SK-N-SH (cell line): Measurements from ENCODE around the gene LCNL1. TPM values are rescaled to one million over a fixed set of nuclear protein-coding genes. Genes with fewer than 3 reads are reported as not detected.

ENCODE experiments used
- CTCF ChIA-PET: fragments of 300-600, 350-600 bp; formaldehyde crosslinking; extraction: SDS; loops from one replicate; lab custom pipeline; 2021; lab: Yijun Ruan, JAX
- POLR2A ChIA-PET: fragments of 350-600 bp; sonication (Branson Sonifier 250); formaldehyde crosslinking; extraction: SDS; loops from one replicate; lab custom pipeline; 2020; ENCODE audit warnings: antibody characterized with exemption, inconsistent platforms; lab: Yijun Ruan, JAX
- DNase-seq: peaks from one replicate; pipeline ENCODE4 v3.0.0; 2012
- H2AFZ ChIP-seq: fragments of 200-600 bp; sonication (generic); 2 replicates; pipeline ENCODE4 v1.8.1; 2016; ENCODE audit warnings: antibody characterized with exemption, mild to moderate bottlenecking, low read depth
- H3F3A ChIP-seq: fragments of 200-600 bp; sonication (generic); replicated peaks from 2 replicates; pipeline ENCODE3; 2016; ENCODE audit warnings: antibody characterized with exemption, mild to moderate bottlenecking; ENCODE audit not compliant: insufficient read depth
- H3K27ac ChIP-seq, 2 experiments: fragments of 200-500 bp in 1 of 2; fragments of 200-600 bp in 1 of 2; sonication (Bioruptor generic) in 1 of 2; sonication (generic), shearing (Covaris generic) in 1 of 2; 2 replicates each; pipeline versions ENCODE4 v1.5.1 to v1.6.1; 2014 to 2016; ENCODE audit warnings: low read depth in 2 of 2, inconsistent platforms in 1 of 2, low read length in 1 of 2, mild to moderate bottlenecking in 1 of 2, mixed read lengths in 1 of 2
- H3K27me3 ChIP-seq: fragments of 200-600 bp; sonication (generic), shearing (Covaris generic); 2 replicates; pipeline ENCODE4 v1.6.1; 2016; ENCODE audit warnings: mixed run types; ENCODE audit not compliant: insufficient read depth
- H3K36me3 ChIP-seq, 2 experiments: fragments of 200-500 bp in 1 of 2; fragments of 200-600 bp in 1 of 2; sonication (Bioruptor generic) in 1 of 2; sonication (generic) in 1 of 2; replicated peaks in 1 of 2; 2 replicates each; pipeline versions ENCODE3 to v1.5.1; 2014 to 2016; ENCODE audit warnings: low read length in 1 of 2, mild to moderate bottlenecking in 1 of 2; ENCODE audit not compliant: insufficient read depth in 2 of 2, control insufficient read depth in 1 of 2
- H3K4me1 ChIP-seq, 2 experiments: fragments of 200-500 bp in 1 of 2; fragments of 200-600 bp in 1 of 2; sonication (Bioruptor generic) in 1 of 2; sonication (generic), shearing (Covaris generic) in 1 of 2; 2 replicates each; pipeline versions ENCODE4 v1.5.1 to v1.6.1; 2014 to 2016; ENCODE audit warnings: low read depth in 1 of 2, low read length in 1 of 2, mixed run types in 1 of 2; ENCODE audit not compliant: insufficient read depth in 2 of 2, control insufficient read depth in 1 of 2
- H3K4me2 ChIP-seq: fragments of 200-600 bp; sonication (generic), shearing (Covaris generic); 2 replicates; pipeline ENCODE4 v1.6.1; 2017; ENCODE audit warnings: mixed run types
- H3K4me3 ChIP-seq, 2 experiments: fragments of 200-500 bp in 1 of 2; fragments of 200-600 bp in 1 of 2; sonication (Bioruptor generic) in 1 of 2; sonication (generic), shearing (Covaris generic) in 1 of 2; 2 replicates each; pipeline versions ENCODE4 v1.5.1 to v1.8.1; 2014 to 2016; ENCODE audit warnings: low read depth in 2 of 2, inconsistent platforms in 1 of 2, low read length in 1 of 2, mild to moderate bottlenecking in 1 of 2, mixed read lengths in 1 of 2, moderate library complexity in 1 of 2
- H3K79me2 ChIP-seq: fragments of 200-600 bp; sonication (generic); 2 replicates; pipeline ENCODE4 v1.8.1; 2017; ENCODE audit warnings: mild to moderate bottlenecking; ENCODE audit not compliant: insufficient read depth
- H3K9ac ChIP-seq: fragments of 200-600 bp; sonication (generic); 2 replicates; pipeline ENCODE4 v1.6.1; 2017; ENCODE audit warnings: mixed run types
- H3K9me2 ChIP-seq: fragments of 200-600 bp; sonication (generic); 2 replicates; pipeline ENCODE4 v1.6.1; 2017; ENCODE audit warnings: mixed run types
- H3K9me3 ChIP-seq: fragments of 200-600 bp; sonication (generic); 2 replicates; pipeline ENCODE4 v1.6.1; 2017; ENCODE audit warnings: mixed run types, mild to moderate bottlenecking, moderate library complexity
- H4K20me1 ChIP-seq: fragments of 200-600 bp; sonication (generic); 2 replicates; pipeline ENCODE4 v1.6.1; 2017; ENCODE audit warnings: mild to moderate bottlenecking, mixed run types; ENCODE audit not compliant: insufficient read depth
- CHD2 ChIP-seq: fragments of 150-350 bp; IDR thresholded peaks from 2 replicates; pipeline ENCODE4 v1.6.1; 2018; ENCODE audit warnings: low read length; ENCODE audit not compliant: partially characterized antibody
- CTCF ChIP-seq: fragments of 200-600 bp; sonication (generic); IDR thresholded peaks from 2 replicates; pipeline ENCODE4 v1.6.1; 2017; ENCODE audit warnings: antibody characterized with exemption, mild to moderate bottlenecking, moderate library complexity
- ELF1 ChIP-seq: IDR thresholded peaks from 2 replicates; pipeline ENCODE4 v1.4.0; 2012
- FOXJ3 ChIP-seq: sonication (generic); formaldehyde crosslinking; IDR thresholded peaks from 2 replicates; pipeline ENCODE4 v1.5.1; 2020; ENCODE audit warnings: mild to moderate bottlenecking, missing genetic modification reagents
- FOXM1 ChIP-seq: IDR thresholded peaks from 2 replicates; pipeline ENCODE4 v1.4.0; 2012; ENCODE audit warnings: low read depth, mild to moderate bottlenecking
- GATA2 ChIP-seq: sonication (generic); formaldehyde crosslinking; IDR thresholded peaks from 2 replicates; pipeline ENCODE4 v1.5.0; 2020; ENCODE audit warnings: mild to moderate bottlenecking, missing genetic modification reagents
- NRF1 ChIP-seq: IDR thresholded peaks from 2 replicates; pipeline ENCODE4 v1.6.1; 2012; ENCODE audit warnings: low read depth, mild to moderate bottlenecking, low read length
- PBX3 ChIP-seq: IDR thresholded peaks from 2 replicates; pipeline ENCODE4; 2012
- RFX5 ChIP-seq: IDR thresholded peaks from 2 replicates; pipeline ENCODE4 v1.6.1; 2012; ENCODE audit warnings: mild to moderate bottlenecking, improper control_type of control experiment, low read length
- SIN3A ChIP-seq: IDR thresholded peaks from 2 replicates; pipeline ENCODE4 v1.6.1; 2012; ENCODE audit warnings: low read depth, mild to moderate bottlenecking, low read length, moderate library complexity, borderline replicate concordance
- SMC3 ChIP-seq: IDR thresholded peaks from 2 replicates; pipeline ENCODE4 v1.6.1; 2012; ENCODE audit warnings: low read depth, low read length, improper control_type of control experiment
- ZBTB33 ChIP-seq: IDR thresholded peaks from 2 replicates; pipeline ENCODE4 v1.4.0; 2012; ENCODE audit warnings: low read depth, borderline replicate concordance
- WGBS: methylation state at CpG from one replicate; pipeline ENCODE4 v1.1.6; 2017; ENCODE audit warnings: low lambda C conversion rate; 5-methylcytosine and 5-hydroxymethylcytosine counted together
- polyA plus RNA-seq, 3 experiments: library from polyadenylated mRNA; depleted of rRNA; stranded (reverse); fragments of >200 nt; gene quantifications; 2 replicates each; pipeline ENCODE4 v1.2.3, GENCODE V29; 2012

The LCNL1 gene
- polyA plus RNA-seq (2012; rRNA removed) = not detected in 2 replicates
- polyA plus RNA-seq (2012; cell fraction: cytosol; rRNA removed) = not detected in 2 replicates
- 0.02 and 0.06 TPM in 2 replicates for polyA plus RNA-seq (2012; cell fraction: nucleus; rRNA removed)

GRCh38 chr9:136982232-136983051, at the start of gene LCNL1:
TSS of gene LCNL1 (plus strand) at chr9:136982993. CDS start at chr9:136983587, 594 bp downstream.
- Histone ChIP-seq H3K27me3 (no peaks in the 10 kb centered on the region), H4K20me1 (no peaks in the 10 kb centered on the region), H3K4me3 (no peak within 1 kb of the TSS), H3K4me2 (no peak within 1 kb of the TSS), H3K9ac (no peak within 1 kb of the TSS), H3K27ac (no peak within 1 kb of the TSS), H3F3A (peaks cover 4% of the 10 kb centered on the region), H3K36me3 (no peaks in the 10 kb centered on the region), H3K9me2 (no peaks in the 10 kb centered on the region), H3K79me2 (no peaks in the 10 kb centered on the region), H2AFZ (no peak within 1 kb of the TSS), H3K4me1 (peaks cover 0 to 10% of the 10 kb centered on the region in 2 experiments; a peak in 1 of 4 replicates), H3K9me3 (no peaks in the 10 kb centered on the region)
- WGBS = 74% methylated on average over 9 of the region's 18 CpGs
- no peak for DNase-seq
- ChIA-PET CTCF (interaction anchor here (1.1 to 3.6 kb wide), 4 partner anchors 35 to 52 kb away, joined by 5 to 14 read pairs (median 10); partner anchors contain the start of gene ABCA2), POLR2A (no interaction called here)
- no peak for TF ChIP-seq ZBTB33
- TF ChIP-seq GATA2 = no peak
- TF ChIP-seq RFX5 = no peak
- no peak for TF ChIP-seq PBX3
- no peak for TF ChIP-seq CHD2
- no peak for TF ChIP-seq SMC3
- TF ChIP-seq FOXJ3 (CRISPR knock-in tag) = no peak
- TF ChIP-seq ELF1 = no peak
- no peak for TF ChIP-seq CTCF
- TF ChIP-seq NRF1 = no peak
- no peak for TF ChIP-seq FOXM1
- no peak for TF ChIP-seq SIN3A
